Uterus (tissue), 2 donors: ENCODE measurements around the gene PRDX2.

Experiments
- POLR2A ChIP-seq, 2 donors: fragments of 450-650 bp; IDR thresholded peaks; one replicate each; pipeline ENCODE4 v1.6.1; 2016; ENCODE audit warnings: antibody characterized with exemption in 2 of 2, mild to moderate bottlenecking in 1 of 2, moderate library complexity in 1 of 2
- TF ChIP-seq, protein P1 (sequence below), 4 experiments: fragments of 200-600 bp in 2 of 4; fragments of 450-650 bp in 2 of 4; sonication (generic) in 2 of 4; IDR thresholded peaks; one replicate each; pipeline ENCODE4 v1.5.1; 2016 to 2019; ENCODE audit warnings: antibody characterized with exemption in 4 of 4, mild to moderate bottlenecking in 2 of 4, moderate library complexity in 1 of 4

DNA sequence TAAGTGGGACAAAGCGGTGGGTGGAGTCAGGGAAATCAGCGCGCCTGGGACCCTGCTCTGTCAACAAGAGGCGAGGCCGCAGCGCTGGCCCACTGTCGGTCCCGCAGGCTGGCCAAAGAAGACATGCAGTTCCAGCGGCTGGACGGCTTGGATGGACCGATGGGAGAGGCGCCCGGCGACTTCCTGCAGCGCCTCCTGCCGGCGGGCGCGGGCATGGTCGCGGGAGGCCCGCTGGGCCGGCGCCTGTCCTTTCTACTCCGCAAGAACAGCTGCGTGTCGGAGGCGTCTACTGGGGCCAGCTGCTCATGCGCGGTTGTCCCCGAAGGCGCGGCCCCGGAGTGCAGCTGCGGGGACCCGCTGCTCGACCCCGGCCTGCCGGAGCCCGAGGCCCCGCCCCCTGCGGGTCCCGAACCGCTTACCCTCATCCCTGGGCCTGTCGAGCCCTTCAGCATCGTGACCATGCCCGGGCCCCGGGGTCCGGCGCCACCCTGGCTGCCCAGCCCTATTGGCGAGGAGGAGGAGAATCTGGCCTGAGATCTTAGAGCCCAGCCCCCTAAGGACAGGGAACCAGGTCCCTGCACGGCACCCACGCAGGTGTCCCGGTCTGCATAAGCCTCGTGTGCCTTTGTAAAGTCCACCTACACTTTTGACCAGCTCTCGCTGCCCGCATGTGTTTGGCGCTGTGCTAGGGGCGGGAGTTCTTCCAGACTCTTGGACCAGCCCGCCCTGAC lies 43.9 kb downstream of the PRDX2 start:
- TF ChIP-seq, protein P1, sequence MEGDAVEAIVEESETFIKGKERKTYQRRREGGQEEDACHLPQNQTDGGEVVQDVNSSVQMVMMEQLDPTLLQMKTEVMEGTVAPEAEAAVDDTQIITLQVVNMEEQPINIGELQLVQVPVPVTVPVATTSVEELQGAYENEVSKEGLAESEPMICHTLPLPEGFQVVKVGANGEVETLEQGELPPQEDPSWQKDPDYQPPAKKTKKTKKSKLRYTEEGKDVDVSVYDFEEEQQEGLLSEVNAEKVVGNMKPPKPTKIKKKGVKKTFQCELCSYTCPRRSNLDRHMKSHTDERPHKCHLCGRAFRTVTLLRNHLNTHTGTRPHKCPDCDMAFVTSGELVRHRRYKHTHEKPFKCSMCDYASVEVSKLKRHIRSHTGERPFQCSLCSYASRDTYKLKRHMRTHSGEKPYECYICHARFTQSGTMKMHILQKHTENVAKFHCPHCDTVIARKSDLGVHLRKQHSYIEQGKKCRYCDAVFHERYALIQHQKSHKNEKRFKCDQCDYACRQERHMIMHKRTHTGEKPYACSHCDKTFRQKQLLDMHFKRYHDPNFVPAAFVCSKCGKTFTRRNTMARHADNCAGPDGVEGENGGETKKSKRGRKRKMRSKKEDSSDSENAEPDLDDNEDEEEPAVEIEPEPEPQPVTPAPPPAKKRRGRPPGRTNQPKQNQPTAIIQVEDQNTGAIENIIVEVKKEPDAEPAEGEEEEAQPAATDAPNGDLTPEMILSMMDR (IDR thresholded peaks at IDR 0.05) = peak; percentile 55 to 83 (median 80)
- no peak for TF ChIP-seq POLR2A (IDR thresholded peaks at IDR 0.05)
